ENCODE data around the gene SRSF4. TPM values are rescaled to one million over a fixed set of nuclear protein-coding genes. Genes with fewer than 3 reads are reported as not detected.

The SRSF4 gene
- total RNA-seq, 3 donors from 2014 or later (not counting 1 experiment from before 2014, with no cell fraction given), result 90.2 to 114 (median 101) TPM

DNA sequence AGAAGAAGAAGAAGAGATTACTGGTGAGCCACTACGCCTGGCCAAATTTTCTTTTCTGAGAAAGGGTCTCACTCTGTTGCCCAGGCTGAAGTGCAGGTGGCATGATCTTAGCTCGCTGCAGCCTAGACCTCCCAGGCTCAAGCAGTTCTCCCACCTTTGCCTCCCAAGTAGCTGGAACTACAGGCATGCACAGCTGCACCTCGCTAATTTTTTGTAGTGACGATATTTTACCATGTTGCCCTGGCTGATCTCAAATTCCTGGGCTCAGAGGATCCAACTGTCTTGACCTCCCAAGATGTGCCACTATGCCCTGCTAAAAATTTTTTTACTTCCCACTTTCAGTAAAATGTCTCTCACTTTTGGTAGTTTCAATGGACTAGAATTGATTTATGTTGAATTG, 82.4 kb downstream of the SRSF4 start:
- Histone ChIP-seq H3K9me3 (ENCODE audit: control insufficient read depth, insufficient read depth, low read length) (no peaks in the 10 kb centered on the region), H3K4me1 (ENCODE audit: control insufficient read depth, insufficient read depth, low read length) (no peaks in the 10 kb centered on the region), H3K27me3 (ENCODE audit: control insufficient read depth, insufficient read depth, low read length) (no peaks in the 10 kb centered on the region), H3K4me3 (ENCODE audit: low read length) (no peak overlapping the region), H3K36me3 (ENCODE audit: control insufficient read depth, insufficient read depth, low read length) (peaks cover 42% of the 10 kb centered on the region), H3K27ac (ENCODE audit: low read length) (no peak overlapping the region)
- DNase-seq, result no peak
- Mint-ChIP-seq H3K27me3 (ENCODE audit: low read depth in 2 of 2) (no peaks in the 10 kb centered on the region), H3K9me3 (no peaks in the 10 kb centered on the region), H3K36me3 (peaks cover 7% of the 10 kb centered on the region), H3K4me1 (peaks cover 7 to 13% of the 10 kb centered on the region in 2 donors), H3K27ac (no peak overlapping the region), H3K4me3 (no peak overlapping the region)
- no peak for ATAC-seq
- intact Hi-C loops (cut with micrococcal nuclease), result no loop called here
- TF ChIP-seq, protein P1, sequence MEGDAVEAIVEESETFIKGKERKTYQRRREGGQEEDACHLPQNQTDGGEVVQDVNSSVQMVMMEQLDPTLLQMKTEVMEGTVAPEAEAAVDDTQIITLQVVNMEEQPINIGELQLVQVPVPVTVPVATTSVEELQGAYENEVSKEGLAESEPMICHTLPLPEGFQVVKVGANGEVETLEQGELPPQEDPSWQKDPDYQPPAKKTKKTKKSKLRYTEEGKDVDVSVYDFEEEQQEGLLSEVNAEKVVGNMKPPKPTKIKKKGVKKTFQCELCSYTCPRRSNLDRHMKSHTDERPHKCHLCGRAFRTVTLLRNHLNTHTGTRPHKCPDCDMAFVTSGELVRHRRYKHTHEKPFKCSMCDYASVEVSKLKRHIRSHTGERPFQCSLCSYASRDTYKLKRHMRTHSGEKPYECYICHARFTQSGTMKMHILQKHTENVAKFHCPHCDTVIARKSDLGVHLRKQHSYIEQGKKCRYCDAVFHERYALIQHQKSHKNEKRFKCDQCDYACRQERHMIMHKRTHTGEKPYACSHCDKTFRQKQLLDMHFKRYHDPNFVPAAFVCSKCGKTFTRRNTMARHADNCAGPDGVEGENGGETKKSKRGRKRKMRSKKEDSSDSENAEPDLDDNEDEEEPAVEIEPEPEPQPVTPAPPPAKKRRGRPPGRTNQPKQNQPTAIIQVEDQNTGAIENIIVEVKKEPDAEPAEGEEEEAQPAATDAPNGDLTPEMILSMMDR (IDR thresholded peaks at IDR 0.05), result no peak
- WGBS (ENCODE audit: insufficient coverage), result 98% methylated on average over 4 of the region's 4 CpGs

Other genes with a start within 250 kb of the SRSF4 start
- gene TMEM200B, start 58.0 kb downstream of the SRSF4 start, total RNA-seq, result not detected
- gene MECR, start 49.0 kb upstream of the SRSF4 start, total RNA-seq, result 10 to 100 TPM in 1 of 3 donors, 1 to 10 TPM in 2; 8.0 to 11.2 (median 8.8) TPM
- gene PTPRU, start 54.6 kb upstream of the SRSF4 start, total RNA-seq, result 1 to 10 TPM in 1 of 3 donors, under 1 TPM in 2; 0.54 to 1.6 (median 0.79) TPM

Data from natural killer cell (primary cell).